H1 (cell line): ENCODE results near the gene ASXL1.

Source experiments
- BRCA1 ChIP-seq: IDR thresholded peaks from 2 replicates; pipeline ENCODE4 v1.6.1; 2012; ENCODE audit warnings: low read depth, low read length, improper control_type of control experiment
- CTCF ChIP-seq, 3 experiments: IDR thresholded peaks; 1 replicate in 2 of 3; 2 replicates in 1 of 3; pipeline versions ENCODE4 v1.5.1 to v1.6.1; 2011; ENCODE audit warnings: low read length in 3 of 3, mild to moderate bottlenecking in 3 of 3, inconsistent platforms in 2 of 3, low read depth in 1 of 3, moderate library complexity in 1 of 3; ENCODE audit not compliant: insufficient read depth in 1 of 3; ENCODE audit errors: control extremely low read depth in 1 of 3
- HDAC2 ChIP-seq, 2 experiments: fragments of 300-600 bp in 1 of 2; sonication (generic) in 1 of 2; IDR thresholded peaks; 2 replicates each; pipeline ENCODE4 v1.6.1; 2011 to 2012; ENCODE audit warnings: low read depth in 2 of 2, low read length in 2 of 2, mild to moderate bottlenecking in 2 of 2, moderate library complexity in 2 of 2, borderline replicate concordance in 1 of 2, inconsistent platforms in 1 of 2
- MAFK ChIP-seq: IDR thresholded peaks from 2 replicates; pipeline ENCODE4 v1.6.1; 2012; ENCODE audit warnings: low read depth, mild to moderate bottlenecking, improper control_type of control experiment, low read length
- NANOG ChIP-seq: IDR thresholded peaks from 2 replicates; pipeline ENCODE4 v1.6.1; 2011; ENCODE audit warnings: low read length, low read depth, mild to moderate bottlenecking, inconsistent platforms; ENCODE audit not compliant: insufficient read depth, poor library complexity, severe bottlenecking
- POLR2A ChIP-seq, 2 experiments: IDR thresholded peaks; 1 replicate in 1 of 2; 2 replicates in 1 of 2; pipeline ENCODE4 v1.6.1; 2011; ENCODE audit warnings: low read depth in 2 of 2, low read length in 2 of 2, mild to moderate bottlenecking in 2 of 2; ENCODE audit errors: control extremely low read depth in 1 of 2
- POLR2AphosphoS5 ChIP-seq: IDR thresholded peaks from 2 replicates; pipeline ENCODE4 v1.6.1; 2011; ENCODE audit warnings: low read depth, low read length
- RAD21 ChIP-seq, 2 experiments: IDR thresholded peaks in 1 of 2; conservative IDR thresholded peaks in 1 of 2; 2 replicates each; pipeline ENCODE4 v1.6.1; 2011; ENCODE audit warnings: low read depth in 2 of 2, low read length in 2 of 2, improper control_type of control experiment in 1 of 2, inconsistent platforms in 1 of 2, mild to moderate bottlenecking in 1 of 2, moderate library complexity in 1 of 2
- RNF2 ChIP-seq: fragments of 200-900, 300-1000 bp; sonication (generic); IDR thresholded peaks from 2 replicates; pipeline ENCODE4 v1.7.1; 2016; ENCODE audit warnings: borderline replicate concordance, low read depth, mild to moderate bottlenecking, antibody characterized with exemption, low read length; ENCODE audit not compliant: poor library complexity, severe bottlenecking; ENCODE audit errors: missing control alignments
- SUZ12 ChIP-seq: fragments of 200-600 bp; sonication (generic); IDR thresholded peaks from 2 replicates; pipeline ENCODE4 v1.6.1; 2012; ENCODE audit warnings: mild to moderate bottlenecking, inconsistent platforms, low read length, moderate library complexity, mixed read lengths
- TCF12 ChIP-seq: IDR thresholded peaks from 2 replicates; pipeline ENCODE4 v1.6.1; 2011; ENCODE audit warnings: low read depth, mild to moderate bottlenecking, low read length
- USF2 ChIP-seq: IDR thresholded peaks from 2 replicates; pipeline ENCODE4 v1.6.1; 2011; ENCODE audit warnings: low read length, improper control_type of control experiment

GRCh38 chr20:32338665-32339064 is 19.5 kb upstream of the ASXL1 start:
- no peak for TF ChIP-seq RNF2
- TF ChIP-seq RAD21 (IDR thresholded peaks at IDR 0.05 in 1 of 2, conservative IDR thresholded peaks at IDR 0.05 in 1 of 2; ENCODE audit: low read depth in 2 of 2, low read length in 2 of 2), result no peak
- no peak for TF ChIP-seq HDAC2 (IDR thresholded peaks at IDR 0.05; ENCODE audit: borderline replicate concordance in 1 of 2, low read depth in 2 of 2, low read length in 2 of 2)
- no peak for TF ChIP-seq TCF12
- TF ChIP-seq MAFK, result no peak
- TF ChIP-seq CTCF (IDR thresholded peaks at IDR 0.05; ENCODE audit: control extremely low read depth in 1 of 3, insufficient read depth in 1 of 3, low read depth in 1 of 3, low read length in 3 of 3), result no peak
- no peak for TF ChIP-seq USF2
- no peak for TF ChIP-seq SUZ12
- no peak for TF ChIP-seq BRCA1
- no peak for TF ChIP-seq POLR2AphosphoS5
- TF ChIP-seq POLR2A (IDR thresholded peaks at IDR 0.05; ENCODE audit: control extremely low read depth in 1 of 2, low read depth in 2 of 2, low read length in 2 of 2), result no peak
- TF ChIP-seq NANOG, result no peak
